ACHN (cell line): ENCODE data around the gene NENF.

Experiments
- DNase-seq: peaks from one replicate; pipeline ENCODE4 v3.0.0-alpha.2; 2015
- in situ Hi-C: cut with HindIII; loops from 2 replicates; pipeline ENCODE4 v1.10.0; 2017; ENCODE audit warnings: low sequenced_read_pairs, low pct_ligation_motif_present, low pct_unique_long_range_greater_than_20kb

The NENF gene

DNA sequence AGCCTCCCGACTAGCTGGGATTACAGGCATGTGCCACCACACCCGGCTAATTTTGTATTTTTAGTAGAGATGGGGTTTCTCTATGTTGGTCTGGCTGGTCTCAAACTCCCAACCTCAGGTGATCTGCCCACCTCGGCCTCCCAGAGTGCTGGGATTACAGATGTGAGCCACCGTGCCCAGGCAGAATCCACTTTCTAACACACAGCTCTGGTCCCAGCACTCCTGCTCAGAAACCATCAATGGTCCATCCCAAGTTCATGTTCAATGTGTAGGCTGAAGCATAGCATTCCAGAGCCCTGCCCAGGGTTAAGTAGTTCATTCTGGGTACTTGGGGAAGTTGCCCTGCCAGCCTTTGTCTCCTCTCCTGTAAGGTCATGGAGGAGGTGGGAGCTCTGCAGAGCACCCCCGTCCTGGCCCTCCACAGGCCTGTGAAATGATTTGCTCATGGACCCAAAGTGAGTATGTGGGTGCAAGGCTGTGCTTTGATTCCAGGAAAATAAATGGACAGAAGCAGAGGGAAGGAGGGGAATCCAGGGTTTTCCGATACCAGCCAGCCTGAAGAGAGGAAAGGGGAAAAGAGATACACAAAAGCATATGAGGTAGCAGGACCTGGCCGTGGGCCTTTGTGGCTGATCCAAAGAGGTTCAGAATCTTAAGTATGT is 55.2 kb downstream of the NENF start:
- no peak for DNase-seq
- in situ Hi-C loops, result loop anchor here (25.0 kb wide), 1 partner anchor 99 kb away; no protein-coding TSS in a partner anchor

DNA sequence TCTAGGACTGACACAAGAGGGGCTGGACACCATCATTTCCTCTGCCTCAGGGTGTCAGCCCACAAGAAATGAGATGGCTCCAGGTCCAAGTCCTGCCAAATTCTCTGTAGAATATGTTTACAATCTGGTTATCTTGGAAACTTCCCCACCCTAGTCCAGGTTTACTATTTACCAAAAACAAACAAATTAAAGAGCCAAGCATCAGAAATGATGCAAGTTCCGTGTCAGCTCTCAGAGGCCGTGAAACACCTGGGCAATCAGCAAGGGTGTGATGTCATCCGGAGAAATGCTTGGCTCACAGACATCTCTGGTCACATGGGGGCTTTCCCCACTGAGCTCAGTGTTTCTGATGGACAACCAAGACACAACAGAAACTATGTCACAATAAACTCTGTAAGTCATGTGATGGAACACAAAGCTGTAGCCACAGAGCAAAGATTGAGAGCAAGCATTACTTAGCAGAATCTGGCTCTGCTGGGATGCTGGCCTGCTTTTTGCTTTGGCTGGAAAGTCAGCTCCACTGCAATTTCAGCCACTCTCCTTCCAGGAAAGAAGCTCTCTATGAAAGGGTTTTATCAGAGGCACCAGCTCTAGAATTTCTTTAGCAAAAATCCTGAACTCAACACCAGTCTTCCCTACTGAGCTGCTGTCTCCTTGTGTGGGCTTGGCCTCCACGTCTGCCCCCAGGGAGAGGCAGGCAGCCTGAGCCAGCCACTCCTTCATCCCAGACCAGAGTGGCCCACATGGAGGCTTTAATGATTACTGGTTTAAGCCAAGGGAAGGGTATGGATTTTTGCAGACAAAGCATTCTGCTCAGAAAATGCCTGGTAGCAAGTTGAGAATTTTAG is 55.9 kb downstream of the NENF start:
- DNase-seq, result peak; percentile 66
- in situ Hi-C loops, result loop anchor here (25.0 kb wide), 1 partner anchor 99 kb away; no protein-coding TSS in a partner anchor

DNA sequence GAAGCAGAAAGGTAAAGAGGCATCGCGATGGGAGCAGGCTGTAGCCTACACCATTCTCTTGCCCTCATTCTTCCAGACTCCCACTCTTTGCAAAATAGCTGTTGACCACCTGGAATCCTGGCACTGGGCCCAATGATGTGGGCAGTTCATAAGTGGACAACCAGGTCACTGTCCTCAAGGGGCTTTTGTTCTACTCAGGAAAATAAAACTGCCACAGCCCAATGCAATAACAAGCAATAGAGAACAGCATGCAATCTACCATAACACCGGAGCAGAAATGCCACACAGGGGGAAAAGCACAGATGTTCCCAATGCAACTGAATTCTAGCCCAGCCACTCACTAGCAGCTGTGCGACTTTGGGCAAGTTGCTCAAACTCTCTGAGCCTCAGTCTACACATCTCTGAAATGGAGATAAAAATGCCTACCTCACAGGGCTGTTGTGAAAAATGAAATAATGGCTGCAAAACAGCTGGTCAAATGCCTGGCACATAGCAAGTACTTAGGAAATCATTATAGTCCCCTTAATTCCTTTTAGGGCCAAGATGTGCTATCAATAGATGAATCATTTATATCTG is 56.7 kb downstream of the NENF start:
- no peak for DNase-seq
- in situ Hi-C loops, result loop anchor here (25.0 kb wide), 1 partner anchor 98 kb away; no protein-coding TSS in a partner anchor

DNA sequence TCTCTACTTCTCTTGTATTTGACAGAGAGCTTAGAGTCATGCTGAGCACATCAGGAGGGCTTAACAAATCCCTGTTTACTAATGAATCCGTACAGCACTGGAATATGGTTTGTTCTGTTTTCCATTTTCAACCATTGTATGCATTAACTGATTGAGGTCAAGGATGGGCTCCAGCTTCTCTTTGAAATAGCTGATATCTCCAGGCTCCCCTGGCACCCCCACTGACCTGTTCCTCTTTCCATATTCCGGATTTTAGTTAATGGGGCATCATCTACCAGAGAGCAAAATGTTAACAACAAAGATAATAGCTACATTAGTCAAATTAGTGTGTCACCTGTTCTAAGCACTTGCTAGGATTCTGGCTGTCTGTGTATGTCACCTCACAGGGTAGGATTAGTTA is 57.6 kb downstream of the NENF start:
- in situ Hi-C loops, result loop anchor here (25.0 kb wide), 1 partner anchor 97 kb away; no protein-coding TSS in a partner anchor

GRCh38 chr1:212491454-212491853 is 58.7 kb downstream of the NENF start:
- DNase-seq, result no peak
- in situ Hi-C loops, result loop anchor here (25.0 kb wide), 1 partner anchor 96 kb away; no protein-coding TSS in a partner anchor

More for the DNA sequence above, 57.6 kb downstream of the NENF start:
- DNase-seq, result no peak
